ENCODE data around the gene PPP1R7. TPM values are rescaled to one million over a fixed set of nuclear protein-coding genes. Genes with fewer than 3 reads are reported as not detected.

PPP1R7 gene
- total and polyA plus RNA-seq, 2 of the 4 experiments (the other 2 are of a cell fraction): 60.8 to 70.0 TPM

DNA sequence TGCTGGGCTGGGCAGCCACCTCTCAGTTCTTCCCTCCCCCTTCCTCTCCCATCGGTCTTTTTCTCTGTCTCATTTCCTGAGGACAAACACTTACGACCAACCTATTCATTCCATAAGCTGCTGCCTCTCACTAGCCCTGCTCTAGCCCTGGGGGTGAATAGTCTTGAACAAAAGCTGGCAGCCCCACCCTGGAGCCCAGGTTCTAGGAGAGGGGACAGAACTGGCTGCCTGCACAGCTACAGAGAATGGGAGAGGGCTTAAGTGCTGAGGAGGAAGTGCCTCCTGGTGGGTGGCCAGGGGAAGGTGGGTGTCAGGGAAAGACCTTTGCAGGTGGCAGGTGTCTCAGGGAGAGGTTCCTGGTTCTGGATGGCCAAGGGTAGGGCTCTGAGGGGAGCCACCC lies 61.0 kb downstream of the PPP1R7 start:
- Histone ChIP-seq H4K5ac (ENCODE audit: low read depth, low read length) (no peak overlapping the region), H2BK120ac (ENCODE audit: low read depth, low read length) (no peak overlapping the region), H3K18ac (ENCODE audit: low read depth, low read length) (no peak overlapping the region), H3K56ac (ENCODE audit: extremely low read depth, insufficient read depth, low read length) (no peak overlapping the region), H3K36me3 (ENCODE audit: control insufficient read depth, insufficient read depth, low read length) (no peaks in the 10 kb centered on the region), H2BK15ac (ENCODE audit: low read depth, low read length) (no peak overlapping the region), H2BK20ac (ENCODE audit: low read depth, low read length) (no peak overlapping the region), H3K23ac (ENCODE audit: low read depth, low read length) (no peak overlapping the region), H3K9me3 (ENCODE audit: control insufficient read depth, insufficient read depth, low read length) (no peaks in the 10 kb centered on the region), H3K27me3 (ENCODE audit: control insufficient read depth, insufficient read depth, low read length) (peaks cover 23% of the 10 kb centered on the region), H2AFZ (replicated peaks; ENCODE audit: low read length, poor library complexity) (no peak overlapping the region), H3K4ac (ENCODE audit: low read depth, low read length) (no peak overlapping the region), H4K20me1 (ENCODE audit: insufficient read depth, low read length) (no peaks in the 10 kb centered on the region), H3K4me3 (ENCODE audit: insufficient read depth, low read depth, low read length) (no peak overlapping the region), H2AK9ac (replicated peaks; ENCODE audit: low read depth, low read length, poor library complexity) (no peak overlapping the region), H2BK5ac (ENCODE audit: low read depth, low read length, poor library complexity, severe bottlenecking) (no peak overlapping the region), H3K4me1 (ENCODE audit: control insufficient read depth, insufficient read depth, low read length) (peaks cover 1% of the 10 kb centered on the region; the same call in 1 of the 2 replicates), H3K27ac (ENCODE audit: insufficient read depth, low read length) (no peak overlapping the region), H3K14ac (replicated peaks; ENCODE audit: low read depth, low read length) (no peak overlapping the region), H2AK5ac (ENCODE audit: low read depth, low read length) (no peak overlapping the region), H3K4me2 (ENCODE audit: low read depth, low read length) (no peak overlapping the region), H4K8ac (ENCODE audit: low read depth in 2 of 2, low read length in 2 of 2) (no peak overlapping the region), H4K91ac (ENCODE audit: insufficient read depth, low read depth, low read length) (no peak overlapping the region), H3K9ac (ENCODE audit: low read depth, low read length) (no peak overlapping the region), H3K79me1 (ENCODE audit: low read depth in 1 of 2, low read length in 2 of 2) (no peaks in the 10 kb centered on the region), H3K9me1 (ENCODE audit: insufficient read depth, low read length) (peaks cover 2% of the 10 kb centered on the region; the same call in 1 of the 2 replicates)
- ATAC-seq (ENCODE audit: low read depth) (no peak), DNase-seq (no peak)
- TF ChIP-seq, protein P1, sequence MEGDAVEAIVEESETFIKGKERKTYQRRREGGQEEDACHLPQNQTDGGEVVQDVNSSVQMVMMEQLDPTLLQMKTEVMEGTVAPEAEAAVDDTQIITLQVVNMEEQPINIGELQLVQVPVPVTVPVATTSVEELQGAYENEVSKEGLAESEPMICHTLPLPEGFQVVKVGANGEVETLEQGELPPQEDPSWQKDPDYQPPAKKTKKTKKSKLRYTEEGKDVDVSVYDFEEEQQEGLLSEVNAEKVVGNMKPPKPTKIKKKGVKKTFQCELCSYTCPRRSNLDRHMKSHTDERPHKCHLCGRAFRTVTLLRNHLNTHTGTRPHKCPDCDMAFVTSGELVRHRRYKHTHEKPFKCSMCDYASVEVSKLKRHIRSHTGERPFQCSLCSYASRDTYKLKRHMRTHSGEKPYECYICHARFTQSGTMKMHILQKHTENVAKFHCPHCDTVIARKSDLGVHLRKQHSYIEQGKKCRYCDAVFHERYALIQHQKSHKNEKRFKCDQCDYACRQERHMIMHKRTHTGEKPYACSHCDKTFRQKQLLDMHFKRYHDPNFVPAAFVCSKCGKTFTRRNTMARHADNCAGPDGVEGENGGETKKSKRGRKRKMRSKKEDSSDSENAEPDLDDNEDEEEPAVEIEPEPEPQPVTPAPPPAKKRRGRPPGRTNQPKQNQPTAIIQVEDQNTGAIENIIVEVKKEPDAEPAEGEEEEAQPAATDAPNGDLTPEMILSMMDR (conservative IDR thresholded peaks at IDR 0.05; ENCODE audit: low read depth, low read length): no peak
- TF ChIP-seq MAZ (IDR thresholded peaks at IDR 0.05; ENCODE audit: borderline replicate concordance, low read depth, low read length): no peak
- no peak for TF ChIP-seq RFX5 (IDR thresholded peaks at IDR 0.05; ENCODE audit: low read depth, low read length)
- no peak for TF ChIP-seq NFE2L2 (IDR thresholded peaks at IDR 0.05; ENCODE audit: low read depth, low read length)
- no peak for TF ChIP-seq RCOR1 (IDR thresholded peaks at IDR 0.05; ENCODE audit: insufficient replicate concordance, low read length)
- WGBS, 2 experiments (ENCODE audit: extremely low coverage in 2 of 2, insufficient read length in 1 of 2): no CpG with 5 or more reads among the region's 2 CpGs
- no TSS peak for BruUV-seq (replicated peaks)
- intact Hi-C loops (cut with micrococcal nuclease): no loop called here
- POLR2A ChIA-PET (ENCODE audit: unreplicated experiment): no interaction called here
- dilution Hi-C loops (cut with HindIII; ENCODE audit: low sequenced_read_pairs, unreplicated experiment): no loop called here
- in situ Hi-C loops (cut with MboI; ENCODE audit: low sequenced_read_pairs): no loop called here
- CTCF ChIA-PET: no interaction called here

Data from IMR-90 (cell line).